HG02623 (cell line): ENCODE data around the gene ZCCHC8.

Experiments used
- ATAC-seq: cut with Tn5 transposase; IDR thresholded peaks from one replicate; pipeline ENCODE4 v1.9.1; 2021; ENCODE audit warnings: moderate library complexity; ENCODE audit not compliant: unreplicated experiment

ZCCHC8 gene

GRCh38 chr12:122500685-122501488, at the start of gene ZCCHC8:
Gene ZCCHC8 (minus strand): TSS chr12:122500932. CDS start chr12:122500840, 92 bp downstream.
- ATAC-seq: peak; percentile 86

- ATAC-seq: no peak
Observed at GRCh38 chr12:122547330-122547729, 46.6 kb upstream of the ZCCHC8 start.

- no peak for ATAC-seq
Observed at GRCh38 chr12:122545855-122546254, 45.1 kb upstream of the ZCCHC8 start.

DNA sequence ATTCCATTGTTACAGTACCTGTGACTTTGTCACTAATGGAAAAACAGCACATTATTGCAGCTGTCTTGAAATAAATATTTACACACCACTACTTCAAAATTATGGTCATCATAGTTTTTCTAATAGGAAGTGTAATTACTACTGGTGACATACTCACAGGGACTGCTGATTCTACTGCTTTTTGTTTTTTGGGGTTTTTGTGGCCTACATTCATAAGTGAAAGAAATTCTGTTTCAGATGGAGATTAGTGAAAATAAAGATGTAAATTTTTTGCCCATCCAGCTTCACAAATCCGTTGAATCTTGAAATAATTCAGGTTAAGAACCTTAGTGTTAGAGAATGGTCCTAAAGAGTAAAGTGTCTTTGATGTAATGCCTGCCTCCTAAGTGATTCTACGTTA, 43.8 kb upstream of the ZCCHC8 start:
- ATAC-seq: no peak

DNA sequence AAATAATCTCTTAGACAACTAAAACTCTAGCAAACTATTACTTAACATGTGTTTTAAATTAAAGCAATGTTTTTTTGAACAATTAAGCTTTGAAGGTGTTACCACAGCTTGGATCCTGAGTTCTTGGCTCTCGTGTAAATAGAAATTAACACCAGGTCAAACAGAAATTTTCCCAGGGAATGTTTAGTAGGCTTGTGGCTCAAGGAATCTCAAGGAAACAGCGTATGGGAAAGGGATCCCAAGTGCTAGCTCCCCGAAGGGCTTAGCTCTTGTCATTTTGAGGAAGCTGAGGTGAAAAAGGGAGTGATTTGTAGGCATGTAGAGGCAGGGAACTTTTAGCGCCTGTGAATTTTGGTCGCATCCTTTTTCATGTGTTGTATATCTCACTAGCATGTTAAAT, 37.8 kb upstream of the ZCCHC8 start:
- no peak for ATAC-seq

DNA sequence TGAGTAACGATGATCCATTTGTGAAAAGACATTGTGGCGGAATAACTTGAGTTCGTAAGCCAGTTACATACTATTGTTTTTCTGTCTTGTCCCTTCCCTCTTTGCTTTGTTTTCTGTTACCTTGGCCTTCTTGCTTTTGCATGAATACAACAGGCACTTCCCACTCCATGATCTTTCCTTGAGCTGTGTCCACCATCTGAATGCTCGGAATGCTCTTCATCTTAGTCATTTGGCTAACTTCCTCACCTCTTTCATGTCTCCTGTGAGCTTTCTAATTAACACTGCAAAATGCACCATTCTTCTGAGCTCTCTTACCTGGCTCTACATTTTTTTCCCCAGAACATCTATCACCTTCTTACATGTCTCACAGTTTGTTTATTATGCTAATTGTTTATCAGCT, 36.3 kb upstream of the ZCCHC8 start:
- ATAC-seq: no peak

GRCh38 chr12:122533856-122534255, 33.1 kb upstream of the ZCCHC8 start:
- no peak for ATAC-seq

- no peak for ATAC-seq
Observed at GRCh38 chr12:122528992-122529391, 28.3 kb upstream of the ZCCHC8 start.

- ATAC-seq: no peak
Observed at GRCh38 chr12:122528582-122528981, 27.9 kb upstream of the ZCCHC8 start.

DNA sequence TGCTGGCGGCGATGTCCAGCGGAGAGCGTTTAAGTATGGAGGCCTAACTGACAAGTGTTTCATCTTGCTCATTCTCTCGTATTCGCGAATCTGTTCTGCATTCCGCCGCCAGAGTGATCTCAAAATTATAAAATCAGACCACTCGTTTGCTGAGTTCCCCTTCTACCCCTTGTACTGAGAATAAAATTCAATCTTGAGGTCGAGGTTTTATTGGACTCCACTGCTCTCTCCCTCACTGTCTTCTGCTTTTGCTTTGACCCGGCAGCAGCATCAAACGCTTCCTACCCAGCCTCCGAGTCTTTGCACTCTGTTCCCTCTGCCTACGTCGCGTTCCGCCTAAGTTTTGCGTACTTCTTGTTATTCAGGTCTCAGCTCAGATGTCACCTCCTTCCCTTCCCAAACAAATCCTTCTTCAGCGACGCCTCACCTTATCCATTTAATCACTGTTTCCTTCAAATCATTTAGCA, 26.8 kb upstream of the ZCCHC8 start:
- no peak for ATAC-seq

DNA sequence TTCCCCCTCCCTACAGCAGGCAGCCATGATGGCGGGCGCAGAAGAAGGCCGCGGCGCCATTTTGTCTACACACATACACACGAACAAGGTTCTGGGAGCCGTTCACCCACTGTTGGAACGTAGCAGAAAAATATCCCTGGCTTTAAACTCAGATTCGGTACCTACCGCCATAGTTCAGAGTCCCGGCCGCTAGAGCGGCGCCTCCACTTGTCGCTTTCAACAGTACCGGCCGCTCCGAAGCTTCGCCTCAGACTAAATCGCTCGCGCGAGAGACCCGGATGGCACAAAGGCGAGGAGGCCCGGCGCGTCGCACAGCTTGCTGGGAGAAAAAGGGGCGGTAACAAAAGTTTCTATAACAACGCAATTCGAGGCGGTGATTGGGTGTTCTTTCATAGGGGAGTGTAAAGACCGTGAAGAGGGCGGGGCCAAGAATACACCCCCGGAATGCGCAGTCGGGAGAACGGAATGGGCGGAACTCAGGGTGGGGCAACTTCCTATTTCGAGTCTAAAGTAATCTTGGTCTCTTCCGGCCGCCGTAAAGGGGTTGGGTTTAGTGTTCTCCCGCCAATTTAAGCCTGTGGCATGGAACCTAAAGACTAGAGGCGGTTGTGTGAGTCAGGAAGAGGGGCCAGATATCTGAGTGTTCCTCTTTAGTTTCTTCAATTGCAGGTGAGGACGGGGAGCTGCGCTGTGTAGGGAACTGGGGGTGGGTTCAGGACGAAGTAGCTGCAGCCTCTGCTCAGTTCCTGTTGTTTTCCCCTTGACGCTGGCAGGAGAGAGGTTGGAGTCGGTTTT, 26.1 kb upstream of the ZCCHC8 start, which contains the start of the genes KNTC1 and RSRC2:
TSS of gene KNTC1 (plus strand) at position 567 of the 795 bp plus-strand sequence. CDS start 2,815 bp downstream, outside the sequence.
TSS of gene RSRC2 (minus strand) at position 254 of the 795 bp plus-strand sequence. CDS start at position 171, 83 bp downstream.
- peak; percentile 88 for ATAC-seq

- no peak for ATAC-seq
Observed at GRCh38 chr12:122523846-122524718, 23.4 kb upstream of the ZCCHC8 start.

- ATAC-seq: no peak
Observed at GRCh38 chr12:122523280-122523679, 22.5 kb upstream of the ZCCHC8 start.

GRCh38 chr12:122520676-122521075, 19.9 kb upstream of the ZCCHC8 start:
- no peak for ATAC-seq

DNA sequence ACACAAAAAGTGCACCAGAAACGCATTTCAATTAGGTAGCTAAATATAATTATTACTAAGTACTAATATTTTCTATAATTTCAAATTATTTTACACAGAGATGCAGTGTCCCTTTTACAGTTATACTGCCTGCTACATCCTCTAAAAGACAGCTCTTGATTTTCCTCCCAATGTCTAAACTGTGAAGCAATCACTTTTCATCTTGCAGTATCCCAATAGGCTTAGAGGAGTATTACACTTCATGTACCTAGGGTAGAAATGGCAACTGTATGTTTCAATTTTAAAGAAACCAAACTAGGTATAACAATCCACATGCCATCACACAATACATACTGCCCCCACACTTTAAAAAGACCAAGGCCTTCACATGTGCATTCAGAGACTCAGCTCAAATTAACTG, 18.7 kb upstream of the ZCCHC8 start:
- no peak for ATAC-seq

DNA sequence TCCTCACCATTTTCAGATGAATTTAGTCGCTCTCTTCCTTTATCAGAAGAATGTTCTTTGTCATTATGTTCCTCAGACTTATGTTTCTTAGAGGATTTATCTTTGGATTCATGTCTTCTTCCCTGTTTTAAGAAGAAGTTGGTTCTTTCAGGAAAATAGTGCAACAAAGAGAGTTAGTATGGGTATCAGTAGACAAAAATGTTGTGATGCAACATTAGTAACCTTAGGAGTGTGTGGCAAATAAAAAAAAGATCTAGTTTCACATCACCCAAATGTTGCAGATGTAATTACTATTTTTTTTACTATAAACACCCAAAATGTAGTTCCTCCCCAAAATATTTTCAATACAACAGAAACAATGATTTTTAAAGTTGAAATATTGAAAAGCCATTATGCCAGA, 18.2 kb upstream of the ZCCHC8 start:
- ATAC-seq: no peak

GRCh38 chr12:122517877-122518276, 17.1 kb upstream of the ZCCHC8 start:
- ATAC-seq: no peak

- ATAC-seq: no peak
Observed at GRCh38 chr12:122516544-122517361, 16.0 kb upstream of the ZCCHC8 start.

GRCh38 chr12:122515275-122515674, 14.5 kb upstream of the ZCCHC8 start:
- no peak for ATAC-seq

- no peak for ATAC-seq
Observed at GRCh38 chr12:122513660-122514059, 12.9 kb upstream of the ZCCHC8 start.
